Breast epithelium (tissue), 3 donors: ENCODE results near the gene MYO15A.

ENCODE experiments used
- CTCF ChIP-seq, 3 donors: fragments of 450-650 bp; IDR thresholded peaks; one replicate each; pipeline ENCODE4 v1.5.1; 2016 to 2017; ENCODE audit warnings: antibody characterized with exemption in 3 of 3, mild to moderate bottlenecking in 3 of 3, moderate library complexity in 3 of 3
- POLR2A ChIP-seq: fragments of 450-650 bp; IDR thresholded peaks from one replicate; pipeline ENCODE4 v1.6.1; 2016; ENCODE audit warnings: antibody characterized with exemption, mild to moderate bottlenecking, moderate library complexity
- POLR2AphosphoS5 ChIP-seq, 3 donors: sonication (generic); formaldehyde crosslinking; IDR thresholded peaks; one replicate each; pipeline ENCODE4 v1.6.1; 2017; ENCODE audit warnings: antibody characterized with exemption in 3 of 3

- no peak for TF ChIP-seq POLR2AphosphoS5 (IDR thresholded peaks at IDR 0.05)
- no peak for TF ChIP-seq CTCF (IDR thresholded peaks at IDR 0.05)
- no peak for TF ChIP-seq POLR2A
Observed at GRCh38 chr17:18107971-18108370, 585 bp upstream of the MYO15A start.
